Measurements from ENCODE around the gene CELF3.

DNA sequence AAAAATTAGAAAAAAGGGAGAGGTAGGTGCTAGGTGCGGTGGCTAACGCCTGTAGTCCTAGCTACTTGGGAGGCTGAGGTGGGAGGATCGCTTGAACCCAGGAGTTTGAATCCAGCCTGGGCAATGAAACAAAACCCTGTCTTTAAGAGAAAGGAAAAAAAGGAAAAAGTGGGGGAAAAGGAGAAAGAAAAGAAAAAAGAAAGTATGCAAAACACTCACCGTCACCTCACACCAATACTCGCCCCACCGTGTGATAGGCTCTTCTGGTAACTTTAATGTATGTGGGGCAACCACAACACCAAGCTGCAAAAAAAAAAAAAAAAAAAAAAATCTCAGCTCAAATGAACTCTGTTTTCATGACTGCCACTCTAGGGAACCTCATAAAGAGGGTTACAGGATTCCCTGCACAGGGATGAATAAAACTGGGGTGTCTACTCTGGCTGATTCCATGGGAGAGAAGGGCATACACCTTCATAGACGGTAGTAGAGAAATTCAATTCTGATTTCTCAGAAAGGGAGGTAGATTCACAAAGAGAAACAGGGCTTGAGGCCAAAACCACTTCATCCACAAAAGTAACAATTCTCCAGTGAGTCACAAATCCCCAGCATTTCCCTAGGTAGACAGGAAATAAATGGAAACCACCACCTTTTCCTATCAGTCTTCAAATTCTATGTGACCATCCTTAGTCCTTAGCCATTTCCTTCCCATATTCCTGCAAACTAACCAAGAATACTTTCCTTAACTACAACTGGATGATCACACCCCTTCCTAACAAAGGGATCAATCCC lies 44.2 kb upstream of the CELF3 start:
- TF ChIP-seq, protein P1, sequence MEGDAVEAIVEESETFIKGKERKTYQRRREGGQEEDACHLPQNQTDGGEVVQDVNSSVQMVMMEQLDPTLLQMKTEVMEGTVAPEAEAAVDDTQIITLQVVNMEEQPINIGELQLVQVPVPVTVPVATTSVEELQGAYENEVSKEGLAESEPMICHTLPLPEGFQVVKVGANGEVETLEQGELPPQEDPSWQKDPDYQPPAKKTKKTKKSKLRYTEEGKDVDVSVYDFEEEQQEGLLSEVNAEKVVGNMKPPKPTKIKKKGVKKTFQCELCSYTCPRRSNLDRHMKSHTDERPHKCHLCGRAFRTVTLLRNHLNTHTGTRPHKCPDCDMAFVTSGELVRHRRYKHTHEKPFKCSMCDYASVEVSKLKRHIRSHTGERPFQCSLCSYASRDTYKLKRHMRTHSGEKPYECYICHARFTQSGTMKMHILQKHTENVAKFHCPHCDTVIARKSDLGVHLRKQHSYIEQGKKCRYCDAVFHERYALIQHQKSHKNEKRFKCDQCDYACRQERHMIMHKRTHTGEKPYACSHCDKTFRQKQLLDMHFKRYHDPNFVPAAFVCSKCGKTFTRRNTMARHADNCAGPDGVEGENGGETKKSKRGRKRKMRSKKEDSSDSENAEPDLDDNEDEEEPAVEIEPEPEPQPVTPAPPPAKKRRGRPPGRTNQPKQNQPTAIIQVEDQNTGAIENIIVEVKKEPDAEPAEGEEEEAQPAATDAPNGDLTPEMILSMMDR (IDR thresholded peaks at IDR 0.05) = no peak
- no peak for TF ChIP-seq POLR2A (IDR thresholded peaks at IDR 0.05)
